GM12801 (cell line): ENCODE measurements around the gene WWOX.

Source experiments
- CTCF ChIP-seq: IDR thresholded peaks from one replicate; pipeline ENCODE4 v1.5.1; 2011; ENCODE audit warnings: control low read depth; ENCODE audit not compliant: insufficient read length; ENCODE audit errors: extremely low read depth

Gene WWOX

GRCh38 chr16:78903843-78904242, 804.4 kb downstream of the WWOX start:
- no peak for TF ChIP-seq CTCF

- TF ChIP-seq CTCF, result no peak
These were observed 806.7 kb downstream of the WWOX start for GRCh38 chr16:78906135-78906534.

GRCh38 chr16:78909226-78909625, 809.8 kb downstream of the WWOX start:
- no peak for TF ChIP-seq CTCF

GRCh38 chr16:78915811-78916345, 816.4 kb downstream of the WWOX start:
- no peak for TF ChIP-seq CTCF

- TF ChIP-seq CTCF, result no peak
These were observed 817.6 kb downstream of the WWOX start for GRCh38 chr16:78916928-78917545.

- TF ChIP-seq CTCF, result no peak
These were observed 819.4 kb downstream of the WWOX start for GRCh38 chr16:78918805-78919305.

GRCh38 chr16:78919852-78920251, 820.4 kb downstream of the WWOX start:
- no peak for TF ChIP-seq CTCF
